ENCODE measurements around the gene SEMA5A. TPM values are rescaled to one million over a fixed set of nuclear protein-coding genes. Genes with fewer than 3 reads are reported as not detected.

The SEMA5A gene
- total RNA-seq, 2 experiments from 2014 or later = not detected

DNA sequence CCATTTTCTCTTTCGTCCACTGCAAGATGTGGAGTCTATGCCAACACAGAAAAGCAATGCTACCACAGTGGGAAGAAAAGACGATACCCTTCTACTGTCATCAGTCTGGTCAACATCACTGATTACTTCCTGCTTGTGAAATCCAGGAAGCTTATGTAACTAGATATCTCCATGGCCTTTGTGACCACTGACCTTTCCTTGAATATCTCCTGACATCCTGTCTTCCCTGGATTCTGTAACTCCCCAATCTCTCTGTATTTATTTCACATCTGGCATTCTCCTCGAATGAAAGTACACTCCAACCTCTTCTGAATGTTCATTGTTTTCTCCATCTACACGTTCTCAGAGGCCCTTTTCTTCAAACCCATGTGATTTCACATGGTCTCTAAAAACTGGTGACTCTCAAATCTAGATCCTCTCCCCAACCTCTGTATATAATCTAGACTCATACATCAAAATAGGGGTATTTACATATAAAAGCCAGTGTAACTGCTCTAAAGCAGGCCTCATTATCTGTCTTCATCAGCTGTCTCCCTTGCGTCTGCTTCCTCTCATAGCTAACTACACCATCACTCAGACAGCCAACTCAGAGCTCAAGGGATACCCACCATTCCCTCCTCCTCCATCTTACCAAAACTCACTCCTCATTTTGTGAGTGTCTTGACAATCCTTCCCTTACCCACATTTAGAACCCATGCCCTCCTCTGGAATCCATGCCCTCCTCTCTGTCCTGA is 156.8 kb downstream of the SEMA5A start:
- TF ChIP-seq, protein P1, sequence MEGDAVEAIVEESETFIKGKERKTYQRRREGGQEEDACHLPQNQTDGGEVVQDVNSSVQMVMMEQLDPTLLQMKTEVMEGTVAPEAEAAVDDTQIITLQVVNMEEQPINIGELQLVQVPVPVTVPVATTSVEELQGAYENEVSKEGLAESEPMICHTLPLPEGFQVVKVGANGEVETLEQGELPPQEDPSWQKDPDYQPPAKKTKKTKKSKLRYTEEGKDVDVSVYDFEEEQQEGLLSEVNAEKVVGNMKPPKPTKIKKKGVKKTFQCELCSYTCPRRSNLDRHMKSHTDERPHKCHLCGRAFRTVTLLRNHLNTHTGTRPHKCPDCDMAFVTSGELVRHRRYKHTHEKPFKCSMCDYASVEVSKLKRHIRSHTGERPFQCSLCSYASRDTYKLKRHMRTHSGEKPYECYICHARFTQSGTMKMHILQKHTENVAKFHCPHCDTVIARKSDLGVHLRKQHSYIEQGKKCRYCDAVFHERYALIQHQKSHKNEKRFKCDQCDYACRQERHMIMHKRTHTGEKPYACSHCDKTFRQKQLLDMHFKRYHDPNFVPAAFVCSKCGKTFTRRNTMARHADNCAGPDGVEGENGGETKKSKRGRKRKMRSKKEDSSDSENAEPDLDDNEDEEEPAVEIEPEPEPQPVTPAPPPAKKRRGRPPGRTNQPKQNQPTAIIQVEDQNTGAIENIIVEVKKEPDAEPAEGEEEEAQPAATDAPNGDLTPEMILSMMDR (IDR thresholded peaks at IDR 0.05) = no peak
- H3K27ac Mint-ChIP-seq = no peak overlapping the region
- no peaks in the 10 kb centered on the region for H3K36me3 Mint-ChIP-seq (ENCODE audit: low read depth)
- ATAC-seq (no peak), DNase-seq (no peak)
- H3K4me1 Mint-ChIP-seq (ENCODE audit: low read depth) = no peaks in the 10 kb centered on the region
- no peaks in the 10 kb centered on the region for H3K27me3 Mint-ChIP-seq
- intact Hi-C loops (cut with micrococcal nuclease) = no loop called here
- peaks cover 1% of the 10 kb centered on the region for H3K9me3 Mint-ChIP-seq
- H3K4me3 Mint-ChIP-seq = no peak overlapping the region
- ChIA-PET CTCF (no interaction called here), POLR2A (no interaction called here)

DNA sequence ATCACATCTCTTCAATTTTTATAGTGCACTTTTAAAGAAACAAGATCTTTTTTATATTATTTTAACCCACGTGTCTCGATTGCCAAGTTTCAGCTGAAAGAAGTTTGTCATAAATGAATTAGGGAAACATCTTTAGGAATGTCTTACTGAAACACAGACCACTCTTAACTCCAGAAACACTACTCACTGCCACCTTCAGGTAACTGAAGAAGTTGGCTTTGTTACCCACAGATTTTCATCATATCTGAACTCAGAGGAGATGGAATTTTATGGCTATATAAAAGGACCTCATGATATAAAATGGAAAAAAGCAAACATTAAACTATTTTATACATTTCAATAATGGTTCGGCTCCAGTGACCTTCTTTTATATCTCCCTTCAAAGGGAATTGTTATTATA is 158.0 kb downstream of the SEMA5A start:
- ChIA-PET CTCF (no interaction called here), POLR2A (no interaction called here)
- DNase-seq (no peak), ATAC-seq (no peak)
- intact Hi-C loops (cut with micrococcal nuclease) = no loop called here
- Mint-ChIP-seq H3K4me3 (no peak overlapping the region), H3K27ac (no peak overlapping the region), H3K9me3 (peaks cover 4% of the 10 kb centered on the region), H3K27me3 (no peaks in the 10 kb centered on the region), H3K36me3 (ENCODE audit: low read depth) (no peaks in the 10 kb centered on the region), H3K4me1 (ENCODE audit: low read depth) (no peaks in the 10 kb centered on the region)
- TF ChIP-seq, protein P1 (IDR thresholded peaks at IDR 0.05) = no peak

DNA sequence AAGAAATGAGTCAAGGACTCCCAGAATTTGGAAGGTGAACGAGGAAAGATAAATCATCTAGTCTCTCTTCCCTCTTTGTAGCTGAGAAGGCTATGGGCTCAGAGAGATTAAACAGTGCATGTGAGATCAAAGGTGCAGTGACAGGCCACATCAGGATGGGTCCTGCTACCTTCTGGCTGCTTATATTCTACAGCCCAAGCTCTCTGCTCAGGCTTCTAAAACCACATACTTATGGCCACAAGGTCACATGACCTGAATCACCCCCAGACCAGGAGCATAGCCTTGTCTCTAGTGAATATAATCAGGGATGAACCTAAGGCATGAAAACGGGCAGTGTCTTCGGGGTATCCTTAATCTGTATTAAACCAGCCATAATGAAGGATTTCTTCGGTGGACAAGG is 158.9 kb downstream of the SEMA5A start:
- no peak overlapping the region for H3K4me3 Mint-ChIP-seq
- TF ChIP-seq, protein P1 (IDR thresholded peaks at IDR 0.05) = no peak
- peaks cover 4% of the 10 kb centered on the region for H3K9me3 Mint-ChIP-seq
- no peaks in the 10 kb centered on the region for H3K36me3 Mint-ChIP-seq (ENCODE audit: low read depth)
- ATAC-seq (no peak), DNase-seq (no peak)
- no peaks in the 10 kb centered on the region for H3K4me1 Mint-ChIP-seq (ENCODE audit: low read depth)
- CTCF ChIA-PET = no interaction called here
- H3K27me3 Mint-ChIP-seq = no peaks in the 10 kb centered on the region
- POLR2A ChIA-PET = no interaction called here
- no peak overlapping the region for H3K27ac Mint-ChIP-seq
- intact Hi-C loops (cut with micrococcal nuclease) = no loop called here

DNA sequence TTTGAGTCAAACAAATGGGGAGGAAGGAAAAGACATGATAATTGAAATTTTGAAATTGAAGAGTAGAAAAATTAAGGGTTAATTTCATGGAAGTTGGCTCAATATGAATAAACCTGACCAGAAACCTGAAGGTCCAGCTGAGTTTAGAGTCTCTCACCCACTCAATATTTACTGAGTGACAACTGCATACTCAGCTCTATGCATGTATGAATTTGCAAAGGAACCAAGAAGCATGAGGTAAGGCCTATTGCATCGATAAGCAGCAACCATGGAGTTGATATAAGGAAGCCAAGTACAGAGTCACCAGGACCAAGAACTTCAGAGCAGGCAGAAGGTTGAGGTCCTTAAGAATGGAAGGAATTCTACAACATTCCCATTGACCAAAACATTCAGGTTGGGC is 163.4 kb downstream of the SEMA5A start:
- ATAC-seq = no peak
- POLR2A ChIA-PET = no interaction called here
- intact Hi-C loops (cut with micrococcal nuclease) = no loop called here
- TF ChIP-seq, protein P1 (IDR thresholded peaks at IDR 0.05) = no peak
- no peaks in the 10 kb centered on the region for H3K27me3 Mint-ChIP-seq
- CTCF ChIA-PET = no interaction called here
- H3K4me3 Mint-ChIP-seq = no peak overlapping the region
- H3K27ac Mint-ChIP-seq = no peak overlapping the region
- DNase-seq = no peak
- H3K9me3 Mint-ChIP-seq = peaks cover 3% of the 10 kb centered on the region
- no peaks in the 10 kb centered on the region for H3K36me3 Mint-ChIP-seq (ENCODE audit: low read depth)
- H3K4me1 Mint-ChIP-seq (ENCODE audit: low read depth) = no peaks in the 10 kb centered on the region

DNA sequence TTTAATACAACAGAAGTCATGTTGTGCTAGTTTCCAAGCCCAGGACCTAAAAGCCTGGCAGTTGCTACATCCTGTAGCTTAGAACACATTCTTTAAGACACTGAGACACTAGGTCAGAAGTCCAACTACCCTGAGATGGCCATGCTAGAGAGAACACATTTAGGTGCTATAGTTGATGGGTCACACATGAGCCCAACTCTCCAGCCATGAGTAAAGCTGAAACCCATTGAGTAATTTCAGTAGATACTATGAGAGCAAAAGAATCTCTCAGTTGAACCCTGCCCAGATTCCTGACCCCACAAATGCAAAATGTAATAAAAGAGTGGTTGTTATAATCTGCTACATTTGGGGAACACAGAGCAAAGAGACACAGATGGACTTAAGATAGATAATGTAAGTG is 164.4 kb downstream of the SEMA5A start:
- DNase-seq (no peak), ATAC-seq (no peak)
- POLR2A ChIA-PET = no interaction called here
- TF ChIP-seq, protein P1 (IDR thresholded peaks at IDR 0.05) = no peak
- no peak overlapping the region for H3K27ac Mint-ChIP-seq
- intact Hi-C loops (cut with micrococcal nuclease) = no loop called here
- no peak overlapping the region for H3K4me3 Mint-ChIP-seq
- H3K4me1 Mint-ChIP-seq (ENCODE audit: low read depth) = no peaks in the 10 kb centered on the region
- CTCF ChIA-PET = no interaction called here
- H3K27me3 Mint-ChIP-seq = no peaks in the 10 kb centered on the region
- H3K9me3 Mint-ChIP-seq = peaks cover 3% of the 10 kb centered on the region
- H3K36me3 Mint-ChIP-seq (ENCODE audit: low read depth) = no peaks in the 10 kb centered on the region
